DND-41 (cell line): ENCODE results near the gene DDX46.

Experiments used
- ATAC-seq: fragments of 200-7000 bp; cut with Tn5 transposase; 3 replicates; pipeline ENCODE4 v1.9.1; 2021; ENCODE audit warnings: low read depth; ENCODE audit not compliant: insufficient read depth
- DNase-seq: peaks from one replicate; pipeline ENCODE4 v3.0.0-alpha.2; 2020
- H2AFZ ChIP-seq: 2 replicates; pipeline ENCODE4 v1.6.0; 2012; ENCODE audit warnings: low read depth, low read length
- H3K27ac ChIP-seq: 2 replicates; pipeline ENCODE4 v1.5.1; 2012; ENCODE audit warnings: low read length, inconsistent platforms
- H3K27me3 ChIP-seq: fragments of 200-600 bp; sonication (generic); 2 replicates; pipeline ENCODE4 v1.6.0; 2012; ENCODE audit warnings: low read length, mild to moderate bottlenecking, inconsistent platforms; ENCODE audit not compliant: insufficient read depth, poor library complexity
- H3K36me3 ChIP-seq: 2 replicates; pipeline ENCODE4 v1.5.1; 2012; ENCODE audit warnings: low read length, inconsistent platforms; ENCODE audit not compliant: insufficient read depth
- H3K4me1 ChIP-seq: 2 replicates; pipeline ENCODE4 v1.5.1; 2012; ENCODE audit warnings: mild to moderate bottlenecking, low read length; ENCODE audit not compliant: insufficient read depth
- H3K4me2 ChIP-seq: 2 replicates; pipeline ENCODE4 v1.6.0; 2012; ENCODE audit warnings: mild to moderate bottlenecking, moderate library complexity, low read length, inconsistent platforms; ENCODE audit not compliant: insufficient read depth
- H3K4me3 ChIP-seq, 2 experiments: fragments of 200-600 bp in 1 of 2; shearing (Covaris generic) in 1 of 2; 2 replicates each; pipeline ENCODE4 v1.5.1; 2012 to 2016; ENCODE audit warnings: inconsistent platforms in 2 of 2, low read length in 2 of 2, mild to moderate bottlenecking in 2 of 2, low read depth in 1 of 2, moderate library complexity in 1 of 2
- H3K79me2 ChIP-seq: 2 replicates; pipeline ENCODE4 v1.6.0; 2012; ENCODE audit warnings: low read length, inconsistent platforms; ENCODE audit not compliant: insufficient read depth
- H3K9ac ChIP-seq: 2 replicates; pipeline ENCODE4 v1.6.0; 2012; ENCODE audit warnings: low read depth, mild to moderate bottlenecking, inconsistent platforms, low read length, moderate library complexity
- H3K9me3 ChIP-seq: 2 replicates; pipeline ENCODE4 v1.5.1; 2012; ENCODE audit warnings: low read length, moderate library complexity, mild to moderate bottlenecking, inconsistent platforms; ENCODE audit not compliant: insufficient read depth, severe bottlenecking
- H4K20me1 ChIP-seq: 2 replicates; pipeline ENCODE4 v1.6.0; 2012; ENCODE audit warnings: low read length; ENCODE audit not compliant: insufficient read depth
- EZH2 ChIP-seq: IDR thresholded peaks from 3 replicates; pipeline ENCODE4 v1.6.1; 2012; ENCODE audit warnings: borderline replicate concordance, low read depth, mild to moderate bottlenecking, moderate library complexity, low read length, inconsistent platforms; ENCODE audit not compliant: severe bottlenecking
- TF ChIP-seq, protein P1 (sequence below): IDR thresholded peaks from 2 replicates; pipeline ENCODE4 v1.5.1; 2012; ENCODE audit warnings: borderline replicate concordance, low read length, moderate library complexity, mild to moderate bottlenecking; ENCODE audit not compliant: poor library complexity, severe bottlenecking; ENCODE audit errors: extremely low read depth

The DDX46 gene

DNA sequence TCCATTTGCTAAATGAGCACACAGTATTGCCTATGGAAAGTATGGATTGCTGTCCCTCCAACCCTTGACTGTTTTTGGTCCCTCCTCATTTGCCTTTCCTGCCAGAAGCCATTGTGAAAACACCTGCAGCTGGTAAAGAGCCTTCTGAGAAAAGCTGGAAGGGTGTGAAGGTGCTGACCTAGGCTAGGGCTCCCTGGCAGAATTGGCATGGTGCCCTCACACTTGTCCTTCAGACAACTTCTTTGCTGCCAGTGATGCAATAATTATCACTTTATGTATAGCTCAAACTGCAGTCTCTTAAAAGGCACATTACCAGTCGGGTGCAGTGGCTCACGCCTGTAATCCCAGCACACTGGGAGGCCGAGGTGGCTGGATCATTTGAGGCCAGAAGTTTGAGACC lies 119.8 kb downstream of the DDX46 start:
- DNase-seq: no peak
- Histone ChIP-seq H3K27ac (no peak overlapping the region), H3K4me3 (no peak overlapping the region), H3K79me2 (peaks cover 74% of the 10 kb centered on the region), H2AFZ (no peak overlapping the region), H3K4me1 (peaks cover 40% of the 10 kb centered on the region), H3K9me3 (no peaks in the 10 kb centered on the region), H3K36me3 (peaks cover 19% of the 10 kb centered on the region), H3K9ac (no peak overlapping the region), H3K27me3 (no peaks in the 10 kb centered on the region), H4K20me1 (no peaks in the 10 kb centered on the region), H3K4me2 (no peak overlapping the region)
- ATAC-seq: no peak
- TF ChIP-seq, protein P1, sequence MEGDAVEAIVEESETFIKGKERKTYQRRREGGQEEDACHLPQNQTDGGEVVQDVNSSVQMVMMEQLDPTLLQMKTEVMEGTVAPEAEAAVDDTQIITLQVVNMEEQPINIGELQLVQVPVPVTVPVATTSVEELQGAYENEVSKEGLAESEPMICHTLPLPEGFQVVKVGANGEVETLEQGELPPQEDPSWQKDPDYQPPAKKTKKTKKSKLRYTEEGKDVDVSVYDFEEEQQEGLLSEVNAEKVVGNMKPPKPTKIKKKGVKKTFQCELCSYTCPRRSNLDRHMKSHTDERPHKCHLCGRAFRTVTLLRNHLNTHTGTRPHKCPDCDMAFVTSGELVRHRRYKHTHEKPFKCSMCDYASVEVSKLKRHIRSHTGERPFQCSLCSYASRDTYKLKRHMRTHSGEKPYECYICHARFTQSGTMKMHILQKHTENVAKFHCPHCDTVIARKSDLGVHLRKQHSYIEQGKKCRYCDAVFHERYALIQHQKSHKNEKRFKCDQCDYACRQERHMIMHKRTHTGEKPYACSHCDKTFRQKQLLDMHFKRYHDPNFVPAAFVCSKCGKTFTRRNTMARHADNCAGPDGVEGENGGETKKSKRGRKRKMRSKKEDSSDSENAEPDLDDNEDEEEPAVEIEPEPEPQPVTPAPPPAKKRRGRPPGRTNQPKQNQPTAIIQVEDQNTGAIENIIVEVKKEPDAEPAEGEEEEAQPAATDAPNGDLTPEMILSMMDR: no peak
- TF ChIP-seq EZH2: no peak

DNA sequence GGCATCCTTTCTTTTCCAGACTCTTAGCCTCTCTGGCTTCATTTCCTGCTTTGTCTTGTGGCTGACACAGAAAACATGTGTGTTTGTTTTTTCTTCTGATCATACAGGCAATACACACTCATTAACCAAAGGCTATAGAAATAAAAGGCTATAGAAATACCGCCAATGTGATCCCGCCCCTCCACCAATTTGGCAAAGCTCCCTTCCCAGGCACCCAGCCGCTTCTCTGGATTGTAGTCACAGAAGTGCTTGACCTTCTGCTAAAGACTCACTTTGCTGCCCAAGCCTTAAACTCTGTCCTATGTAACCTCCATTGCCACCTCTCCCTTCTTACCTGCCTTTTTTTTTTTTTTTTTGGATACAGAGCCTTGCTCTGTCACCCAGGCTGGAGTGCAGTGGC lies 120.9 kb downstream of the DDX46 start:
- Histone ChIP-seq H3K27me3 (no peaks in the 10 kb centered on the region), H4K20me1 (no peaks in the 10 kb centered on the region), H3K4me2 (peak overlapping the region; percentile 6; the same call in 1 of the 2 replicates), H3K36me3 (peaks cover 19% of the 10 kb centered on the region), H3K27ac (no peak overlapping the region), H3K4me3 (no peak overlapping the region), H2AFZ (no peak overlapping the region), H3K4me1 (peaks cover 33% of the 10 kb centered on the region), H3K79me2 (peaks cover 72% of the 10 kb centered on the region), H3K9me3 (no peaks in the 10 kb centered on the region), H3K9ac (no peak overlapping the region)
- ATAC-seq (no peak), DNase-seq (no peak)
- no peak for TF ChIP-seq EZH2
- TF ChIP-seq, protein P1: no peak
